Stimulated activated CD4-positive, alpha-beta T cell treated with anti-CD3 and anti-CD28 coated beads, TNF-alpha, amount 100 ng/mL, for 1 hour (primary cell): ENCODE measurements around the gene CCT5.
"Not testable (repeated sequence)": the region's sequence is repeated elsewhere in the genome, so short reads cannot be mapped to it uniquely, and the experiment has no call there.

Experiments used
- DNase-seq, 3 donors: peaks; one replicate each; pipeline ENCODE4 v3.0.0-alpha.2; 2020; ENCODE audit warnings: low read depth in 3 of 3, low spot score in 1 of 3

CCT5 gene

GRCh38 chr5:10297646-10298204, 47.6 kb downstream of the CCT5 start:
- no peak for DNase-seq

- no peak for DNase-seq
These were observed 50.2 kb downstream of the CCT5 start for GRCh38 chr5:10300246-10300645.

GRCh38 chr5:10301266-10301665, 51.2 kb downstream of the CCT5 start:
- no peak for DNase-seq

- DNase-seq: no peak
These were observed 51.9 kb downstream of the CCT5 start for GRCh38 chr5:10301842-10302610.

GRCh38 chr5:10303201-10303600, 53.1 kb downstream of the CCT5 start:
- DNase-seq: no peak

- no peak for DNase-seq
These were observed 53.7 kb downstream of the CCT5 start for GRCh38 chr5:10303699-10304170.

GRCh38 chr5:10304932-10305331, 54.9 kb downstream of the CCT5 start:
- DNase-seq: no peak

GRCh38 chr5:10306114-10306513, 56.0 kb downstream of the CCT5 start:
- DNase-seq: no peak

- no peak for DNase-seq
These were observed 56.7 kb downstream of the CCT5 start for GRCh38 chr5:10306806-10307205.

GRCh38 chr5:10307206-10308148, 57.4 kb downstream of the CCT5 start, which contains the start of gene CMBL:
CMBL (minus strand) TSS chr5:10307902; CDS start chr5:10290762, 17,140 bp downstream.
- no peak for DNase-seq

GRCh38 chr5:10308844-10309243, 58.8 kb downstream of the CCT5 start:
- DNase-seq: no peak

- DNase-seq: no peak
These were observed 60.1 kb downstream of the CCT5 start for GRCh38 chr5:10310066-10310779.

GRCh38 chr5:10310835-10311570, 60.9 kb downstream of the CCT5 start:
- DNase-seq: not testable (repeated sequence)

- no peak for DNase-seq
These were observed 61.7 kb downstream of the CCT5 start for GRCh38 chr5:10311595-10312425.

GRCh38 chr5:10315201-10315600, 65.1 kb downstream of the CCT5 start:
- no peak for DNase-seq
